GM21619 (cell line): Measurements from ENCODE around the gene ECSCR.
A peak's percentile ranks its signal among the peaks of the same experiment; 100 is the strongest.
"Not testable (repeated sequence)": the region's sequence is repeated elsewhere in the genome, so short reads cannot be mapped to it uniquely, and the experiment has no call there.

Experiments
- ATAC-seq: cut with Tn5 transposase; IDR thresholded peaks from one replicate; pipeline ENCODE4 v1.9.1; 2021; ENCODE audit not compliant: unreplicated experiment

The ECSCR gene

DNA sequence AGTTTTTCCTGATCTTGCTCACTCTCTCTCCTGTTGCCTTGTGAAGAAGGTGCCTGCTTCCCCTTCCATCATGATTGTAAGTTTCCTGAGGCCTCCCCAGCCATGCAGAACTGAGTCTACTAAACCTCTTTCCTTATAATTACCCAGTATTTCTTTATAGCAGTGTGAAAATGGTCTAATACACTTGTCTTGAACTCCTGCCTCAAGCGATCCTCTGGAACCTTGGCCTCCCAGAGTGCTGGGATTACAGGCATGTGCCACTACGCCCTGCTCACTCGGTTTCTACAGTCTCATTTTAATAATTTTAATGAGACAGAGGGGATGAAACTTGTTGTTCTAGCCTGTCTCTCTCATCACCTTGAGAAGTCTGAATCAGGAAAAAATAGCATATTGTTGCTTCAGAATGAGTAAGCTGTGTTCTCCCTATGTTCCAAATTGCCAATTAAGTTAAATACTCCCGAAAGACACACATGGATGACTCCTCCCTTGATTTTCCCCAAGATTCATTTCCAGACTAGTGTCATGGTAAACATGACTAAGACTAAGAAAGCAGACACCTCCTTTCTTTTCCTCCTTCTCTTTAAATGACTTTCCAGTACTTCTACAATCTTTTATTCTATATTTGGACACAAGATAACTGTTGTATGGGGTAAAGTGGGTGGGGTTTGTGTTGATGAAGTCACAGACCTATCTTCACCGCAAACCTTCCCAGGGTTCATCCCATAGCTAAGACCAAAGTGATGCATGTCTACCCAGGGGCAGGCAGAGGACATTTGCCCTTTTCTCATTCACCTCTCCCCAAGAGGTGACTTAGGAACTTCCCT is 15.4 kb downstream of the ECSCR start:
- peak; percentile 62 for ATAC-seq

DNA sequence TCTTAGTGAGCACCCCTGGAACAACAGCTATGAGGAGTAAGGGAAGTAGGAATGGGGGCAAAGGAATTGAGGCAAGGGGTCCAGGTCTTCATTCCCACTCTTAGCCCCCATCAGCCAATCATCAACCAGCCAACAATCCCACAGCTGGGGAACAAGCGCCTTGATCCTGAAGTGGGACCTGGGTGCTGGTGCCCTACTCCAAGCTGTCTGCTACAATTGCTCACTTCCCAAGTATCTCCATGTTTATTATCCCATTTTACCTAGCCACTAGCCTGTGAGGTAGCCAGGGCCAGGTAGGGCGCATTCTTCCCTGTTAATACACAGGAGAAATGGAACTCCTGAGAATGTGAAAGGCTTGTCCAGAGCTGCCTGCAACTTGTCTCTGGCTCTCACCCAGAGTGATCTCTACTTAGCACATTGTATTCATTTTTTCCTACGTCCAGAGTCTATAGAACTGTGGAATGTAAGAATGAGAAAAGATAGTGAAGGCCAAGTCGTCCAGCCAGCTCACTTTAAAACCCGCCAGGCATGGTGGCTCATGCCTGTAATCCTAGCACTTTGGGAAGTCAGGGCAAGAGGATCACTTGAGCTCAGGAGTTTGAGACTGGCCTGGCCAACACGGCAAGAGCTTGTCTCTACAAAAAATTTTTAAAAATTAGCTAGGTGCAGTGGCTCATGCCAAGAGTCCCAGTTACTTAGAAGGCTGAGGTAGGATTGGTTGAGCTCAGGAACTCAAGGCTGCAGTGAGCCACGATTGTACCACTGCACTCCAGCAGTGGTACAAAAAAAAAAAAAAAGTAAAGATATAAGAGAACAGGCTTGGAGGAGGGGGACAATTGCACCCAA is 17.0 kb downstream of the ECSCR start:
- ATAC-seq: no peak

GRCh38 chr5:139443831-139444453 is 18.6 kb downstream of the ECSCR start:
- no peak for ATAC-seq

DNA sequence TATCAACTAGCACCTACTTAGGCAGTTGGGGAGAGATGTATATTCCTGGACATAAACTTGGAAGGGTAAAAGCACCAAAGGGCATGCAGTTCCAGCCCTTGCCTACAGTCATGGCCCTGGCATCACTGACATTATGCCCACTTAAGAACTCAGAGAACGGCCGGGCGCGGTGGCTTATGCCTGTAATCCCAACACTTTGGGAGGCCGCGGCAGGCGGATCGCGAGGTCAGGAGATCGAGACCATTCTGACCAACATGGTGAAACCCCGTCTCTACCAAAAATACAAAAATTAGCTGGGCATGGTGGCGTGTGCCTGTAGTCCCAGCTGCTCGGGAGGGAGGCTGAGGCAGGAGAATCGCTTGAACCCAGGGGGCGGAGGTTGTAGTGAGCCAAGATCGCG is 22.1 kb downstream of the ECSCR start:
- ATAC-seq: not testable (repeated sequence)

GRCh38 chr5:139439013-139439903 is 23.3 kb downstream of the ECSCR start, which contains the start of gene DNAJC18:
TSS of gene DNAJC18 (minus strand) at chr5:139439525. CDS start at chr5:139439445, 80 bp downstream.
- ATAC-seq: peak; percentile 90

DNA sequence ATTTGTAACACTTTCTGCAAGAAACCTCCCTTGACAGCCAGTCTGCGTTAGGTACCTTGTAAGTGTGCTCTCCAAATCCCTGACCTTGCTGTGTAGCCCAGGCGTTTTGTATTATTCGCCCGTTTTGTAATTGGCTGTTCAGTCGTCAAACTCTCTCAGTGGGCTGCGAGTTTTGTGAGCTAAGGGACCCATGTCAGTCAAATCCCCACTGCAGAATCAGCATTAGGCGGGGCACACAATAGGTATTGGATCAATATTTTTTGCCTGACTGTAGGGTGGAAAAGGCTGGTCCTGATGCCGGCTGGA is 23.9 kb downstream of the ECSCR start:
- no peak for ATAC-seq

DNA sequence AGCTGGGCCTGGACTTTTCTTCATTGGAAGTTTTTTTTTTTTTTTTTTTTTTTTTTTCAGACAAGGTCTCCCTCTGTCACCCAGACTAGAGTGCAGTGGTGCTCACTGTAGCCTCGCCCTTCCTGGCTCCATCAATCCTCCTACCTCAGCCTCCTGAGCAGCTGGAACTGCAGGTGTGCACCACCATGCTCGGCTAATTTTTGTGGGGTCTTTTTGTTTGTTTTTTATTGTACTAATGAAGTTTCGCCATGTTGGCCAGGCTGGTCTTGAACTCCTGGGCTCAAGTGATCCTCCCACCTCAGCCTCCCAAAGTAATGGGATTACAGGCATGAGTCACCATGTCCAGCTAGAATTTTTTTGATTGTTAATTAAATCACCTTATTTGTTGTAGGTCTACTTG is 26.9 kb downstream of the ECSCR start:
- no peak for ATAC-seq

GRCh38 chr5:139431706-139432105 is 30.8 kb downstream of the ECSCR start:
- ATAC-seq: no peak

GRCh38 chr5:139430015-139430414 is 32.5 kb downstream of the ECSCR start:
- no peak for ATAC-seq

- no peak for ATAC-seq
These were observed 36.2 kb downstream of the ECSCR start for GRCh38 chr5:139426203-139426885.

- ATAC-seq: no peak
These were observed 37.0 kb downstream of the ECSCR start for GRCh38 chr5:139425497-139425896.

GRCh38 chr5:139422307-139422893 is 40.1 kb downstream of the ECSCR start:
- peak; percentile 65 for ATAC-seq

DNA sequence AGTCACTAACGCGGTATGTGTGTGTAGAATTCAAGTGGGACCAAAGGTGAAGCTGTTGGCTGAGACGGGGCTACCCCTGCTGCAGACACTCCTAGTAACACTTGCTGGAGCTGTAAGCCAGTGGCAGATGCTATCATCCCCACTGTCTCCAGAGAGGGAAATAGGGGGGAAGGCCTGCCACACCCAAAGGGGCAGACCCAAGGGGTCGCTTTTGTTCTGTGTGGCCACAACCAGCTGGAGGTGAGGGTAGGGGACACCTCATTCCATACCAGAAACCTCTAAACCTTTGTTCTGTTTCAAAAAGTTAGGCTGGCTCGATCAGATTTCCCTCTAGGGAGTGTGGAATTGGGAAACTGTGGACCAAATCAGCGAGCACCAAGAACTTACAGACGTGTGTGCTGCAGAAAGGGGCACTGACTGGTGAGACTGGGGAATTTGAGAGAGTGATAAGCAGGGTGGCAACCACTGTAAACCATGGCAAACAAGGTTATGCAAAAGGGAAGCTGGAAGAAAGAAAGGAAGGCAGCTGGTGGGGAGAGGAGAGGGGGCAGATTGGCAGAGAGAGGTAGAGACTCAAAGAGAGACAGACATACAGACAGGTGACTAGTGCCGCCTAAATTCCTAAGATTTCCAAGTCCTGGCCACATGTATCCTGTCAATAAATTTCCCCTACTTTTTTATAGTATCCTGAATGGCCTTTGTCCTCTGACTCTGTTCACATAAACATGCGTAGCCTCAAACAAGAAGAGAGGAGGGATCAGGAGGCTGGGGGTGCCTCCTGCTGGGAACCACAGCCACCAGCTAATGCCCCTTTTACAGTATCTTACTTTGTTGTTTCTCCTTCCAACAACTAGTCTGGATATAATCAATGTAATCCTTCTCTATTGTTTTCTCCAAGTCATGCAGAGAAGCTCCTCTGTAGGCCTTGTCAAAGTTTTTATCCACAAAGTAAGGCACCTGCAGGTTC is 43.0 kb downstream of the ECSCR start:
- no peak for ATAC-seq

DNA sequence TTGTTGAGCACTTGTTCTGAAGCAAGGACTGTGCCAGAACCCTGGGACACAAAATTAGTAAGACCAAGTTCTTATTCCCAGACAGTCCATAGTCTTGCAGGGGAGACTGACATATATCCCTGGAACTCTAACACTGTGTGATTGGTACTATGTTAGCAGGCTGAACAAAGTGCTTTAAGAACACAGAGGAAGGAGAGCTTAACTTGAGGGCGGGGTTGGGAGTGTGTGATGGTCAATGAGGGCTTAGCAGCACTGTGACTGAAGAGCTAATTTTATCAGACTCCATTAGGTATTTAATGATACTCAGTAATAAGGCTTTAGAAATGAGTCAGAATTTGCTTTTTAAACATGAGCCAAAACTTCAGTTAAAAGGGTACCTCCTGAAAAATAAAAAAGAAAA is 43.8 kb downstream of the ECSCR start:
- no peak for ATAC-seq

DNA sequence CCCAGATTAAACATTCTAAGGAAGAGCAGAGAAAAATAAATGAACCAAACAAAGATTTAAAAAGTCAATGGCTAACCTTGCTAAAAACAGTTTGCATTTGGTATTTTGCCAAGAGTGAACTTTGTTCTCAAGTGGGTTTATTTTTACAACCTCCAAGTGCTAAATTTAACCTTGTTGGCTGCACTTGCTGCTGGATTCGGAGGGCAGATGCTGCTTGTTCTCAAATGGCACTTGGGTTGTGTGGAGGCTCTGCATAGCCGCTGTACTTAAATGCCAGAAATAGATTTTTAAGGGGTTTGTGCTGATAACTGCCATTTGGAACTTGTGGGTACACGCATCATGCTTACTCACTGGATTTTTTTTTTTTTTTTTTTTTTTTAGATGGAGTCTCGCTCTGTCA is 45.3 kb downstream of the ECSCR start:
- ATAC-seq: no peak

DNA sequence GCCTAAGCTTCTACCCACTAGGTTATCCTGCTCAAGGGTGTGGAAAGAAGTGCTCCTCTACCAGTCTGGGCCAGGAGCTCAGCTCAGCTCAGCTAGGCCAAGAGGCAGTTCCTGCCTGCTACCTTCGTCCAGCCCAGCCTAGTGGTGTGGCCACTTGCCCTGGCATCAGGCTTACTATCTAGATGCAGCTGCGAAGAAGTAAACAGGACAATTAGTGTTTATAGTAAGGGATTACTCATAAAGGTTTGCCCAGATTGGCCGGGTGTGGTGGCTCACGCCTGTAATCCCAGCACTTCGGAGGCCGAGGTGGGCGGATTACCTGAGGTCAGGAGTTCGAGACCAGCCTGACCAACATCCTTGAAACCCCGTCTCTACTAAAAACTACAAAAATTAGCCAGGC is 45.9 kb downstream of the ECSCR start:
- ATAC-seq: no peak

DNA sequence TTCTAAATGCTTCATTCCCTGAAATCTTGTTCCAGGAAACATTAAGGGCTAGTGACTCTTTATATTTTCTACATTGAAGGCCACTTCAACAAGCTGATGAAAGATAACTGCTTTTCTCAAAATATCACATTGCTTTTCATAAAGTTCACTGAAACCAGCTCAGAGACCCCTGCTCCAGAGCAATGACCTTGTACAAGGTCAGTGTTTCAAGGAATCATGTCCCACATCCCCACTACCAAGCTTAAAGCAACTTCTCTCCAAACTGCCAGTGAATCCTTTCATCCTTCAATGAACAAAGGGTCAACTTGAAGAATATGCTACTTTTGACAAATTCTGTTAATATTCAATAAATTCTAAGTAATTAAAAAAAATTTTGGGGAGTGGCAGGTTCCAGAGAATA is 46.7 kb downstream of the ECSCR start:
- no peak for ATAC-seq

DNA sequence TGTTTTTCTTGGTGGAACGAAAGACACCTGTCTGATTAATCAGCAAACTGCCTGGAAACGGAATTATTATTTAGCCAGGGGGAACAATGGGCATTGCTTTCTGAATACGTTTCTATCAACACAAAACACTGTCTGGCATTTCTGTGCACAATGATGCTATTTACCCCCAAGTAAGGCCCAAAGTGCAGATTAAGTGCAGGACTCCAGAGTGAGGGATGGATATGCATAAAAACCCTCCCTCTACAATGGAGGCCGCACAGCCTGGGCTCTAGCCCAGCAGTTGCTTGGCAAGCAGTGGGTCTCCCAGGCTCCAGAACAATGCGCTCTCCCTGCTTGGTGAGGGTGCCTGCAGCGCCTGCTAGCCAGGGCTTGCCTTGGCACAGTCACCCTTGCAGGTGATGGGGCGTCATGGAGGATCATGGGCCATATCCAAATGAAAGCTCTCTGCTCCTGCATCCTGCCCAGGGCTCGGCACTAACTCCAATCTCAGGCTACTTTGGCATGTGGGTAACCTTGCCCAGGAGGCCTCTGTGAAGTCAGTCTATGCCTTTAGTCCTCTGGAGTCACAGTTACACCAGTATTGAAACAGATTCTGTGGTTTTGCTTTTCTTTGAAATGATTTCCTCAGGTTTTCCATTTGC is 47.2 kb downstream of the ECSCR start:
- no peak for ATAC-seq
